ENCODE data around the gene BRD4.

The BRD4 gene

DNA sequence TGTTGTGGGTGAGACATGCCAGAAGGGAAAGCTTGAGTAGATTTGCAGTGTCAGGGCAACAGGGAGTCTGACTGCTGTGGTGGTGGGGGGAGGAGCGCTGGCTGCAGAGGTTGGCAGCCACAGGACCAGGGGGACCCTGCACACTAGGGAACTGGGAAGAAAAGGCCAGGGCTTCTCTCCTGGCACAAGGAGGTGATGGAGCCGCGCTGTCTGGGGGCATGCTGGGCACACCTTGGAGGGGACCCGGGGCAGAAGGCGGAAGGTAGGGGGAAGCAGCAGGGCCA, 86.2 kb downstream of the BRD4 start:
- no peak overlapping the region for H3K27ac ChIP-seq
- TF ChIP-seq, protein P1, sequence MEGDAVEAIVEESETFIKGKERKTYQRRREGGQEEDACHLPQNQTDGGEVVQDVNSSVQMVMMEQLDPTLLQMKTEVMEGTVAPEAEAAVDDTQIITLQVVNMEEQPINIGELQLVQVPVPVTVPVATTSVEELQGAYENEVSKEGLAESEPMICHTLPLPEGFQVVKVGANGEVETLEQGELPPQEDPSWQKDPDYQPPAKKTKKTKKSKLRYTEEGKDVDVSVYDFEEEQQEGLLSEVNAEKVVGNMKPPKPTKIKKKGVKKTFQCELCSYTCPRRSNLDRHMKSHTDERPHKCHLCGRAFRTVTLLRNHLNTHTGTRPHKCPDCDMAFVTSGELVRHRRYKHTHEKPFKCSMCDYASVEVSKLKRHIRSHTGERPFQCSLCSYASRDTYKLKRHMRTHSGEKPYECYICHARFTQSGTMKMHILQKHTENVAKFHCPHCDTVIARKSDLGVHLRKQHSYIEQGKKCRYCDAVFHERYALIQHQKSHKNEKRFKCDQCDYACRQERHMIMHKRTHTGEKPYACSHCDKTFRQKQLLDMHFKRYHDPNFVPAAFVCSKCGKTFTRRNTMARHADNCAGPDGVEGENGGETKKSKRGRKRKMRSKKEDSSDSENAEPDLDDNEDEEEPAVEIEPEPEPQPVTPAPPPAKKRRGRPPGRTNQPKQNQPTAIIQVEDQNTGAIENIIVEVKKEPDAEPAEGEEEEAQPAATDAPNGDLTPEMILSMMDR (IDR thresholded peaks at IDR 0.05; ENCODE audit: low read depth, low read length) = no peak
- H3K36me3 ChIP-seq = peaks cover 82% of the 10 kb centered on the region
- H3K9me3 ChIP-seq (ENCODE audit: severe bottlenecking) = no peaks in the 10 kb centered on the region
- no peak for DNase-seq
- no peak overlapping the region for H3K4me3 ChIP-seq (ENCODE audit: low read depth, low read length)
- no peaks in the 10 kb centered on the region for H3K27me3 ChIP-seq (ENCODE audit: insufficient read depth, low read depth, severe bottlenecking)

- no peak overlapping the region for H3K27ac ChIP-seq
- TF ChIP-seq, protein P1 (IDR thresholded peaks at IDR 0.05; ENCODE audit: low read depth, low read length) = no peak
- peaks cover 83% of the 10 kb centered on the region for H3K36me3 ChIP-seq
Observed at GRCh38 chr19:15245370-15246197, 86.8 kb downstream of the BRD4 start.

GRCh38 chr19:15244808-15245207, 87.5 kb downstream of the BRD4 start:
- no peak overlapping the region for H3K27ac ChIP-seq
- no peak for DNase-seq
- no peaks in the 10 kb centered on the region for H3K9me3 ChIP-seq (ENCODE audit: severe bottlenecking)
- no peak overlapping the region for H3K4me3 ChIP-seq (ENCODE audit: low read depth, low read length)
- TF ChIP-seq, protein P1 (IDR thresholded peaks at IDR 0.05; ENCODE audit: low read depth, low read length) = no peak
- H3K27me3 ChIP-seq (ENCODE audit: insufficient read depth, low read depth, severe bottlenecking) = no peaks in the 10 kb centered on the region
- peaks cover 85% of the 10 kb centered on the region for H3K36me3 ChIP-seq

More at GRCh38 chr19:15245370-15246197, 86.8 kb downstream of the BRD4 start:
- no peaks in the 10 kb centered on the region for H3K9me3 ChIP-seq (ENCODE audit: severe bottlenecking)
- DNase-seq = no peak
- H3K27me3 ChIP-seq (ENCODE audit: insufficient read depth, low read depth, severe bottlenecking) = no peaks in the 10 kb centered on the region
- H3K4me3 ChIP-seq (ENCODE audit: low read depth, low read length) = no peak overlapping the region

DNA sequence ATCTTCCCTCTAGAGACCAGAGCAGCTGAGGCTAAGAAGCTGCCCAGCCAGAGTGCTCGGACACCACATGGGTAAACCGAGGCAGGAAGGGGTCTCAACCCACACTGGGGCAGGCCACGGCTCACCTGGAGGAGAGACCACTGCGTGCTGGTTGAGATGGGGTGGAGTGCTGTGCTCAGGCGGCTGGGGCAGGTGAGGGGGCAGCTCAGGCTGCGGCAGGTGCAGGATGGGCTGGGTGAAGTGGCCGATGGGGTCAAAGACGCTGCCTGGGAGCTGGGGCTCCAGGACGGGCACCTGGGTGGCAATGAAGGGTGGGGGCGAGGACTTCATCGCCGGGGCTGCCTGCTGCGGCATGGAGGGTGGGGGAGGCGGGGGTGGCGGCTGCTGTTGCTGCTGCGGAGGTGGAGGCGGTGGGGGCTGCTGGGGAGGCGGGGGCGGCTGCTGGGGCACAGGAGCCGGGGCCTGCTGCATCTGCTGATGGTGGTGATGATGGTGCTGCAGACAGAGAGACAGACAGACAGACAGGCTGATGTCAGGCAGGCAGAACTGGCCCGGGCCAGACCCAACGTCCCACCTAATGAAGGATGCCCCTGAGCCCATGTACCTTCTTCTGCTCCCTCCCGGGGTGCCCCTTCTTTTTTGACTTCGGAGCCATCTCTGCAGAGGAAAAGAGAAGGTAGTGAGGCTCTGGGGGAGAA, 88.1 kb downstream of the BRD4 start:
- Histone ChIP-seq H3K27me3 (ENCODE audit: insufficient read depth, low read depth, severe bottlenecking) (no peaks in the 10 kb centered on the region), H3K36me3 (peaks cover 85% of the 10 kb centered on the region), H3K27ac (no peak overlapping the region), H3K9me3 (ENCODE audit: severe bottlenecking) (no peaks in the 10 kb centered on the region), H3K4me3 (ENCODE audit: low read depth, low read length) (no peak overlapping the region)
- TF ChIP-seq, protein P1 (IDR thresholded peaks at IDR 0.05; ENCODE audit: low read depth, low read length) = no peak
- no peak for DNase-seq

- peaks cover 85% of the 10 kb centered on the region for H3K36me3 ChIP-seq
- no peak overlapping the region for H3K27ac ChIP-seq
- no peaks in the 10 kb centered on the region for H3K27me3 ChIP-seq (ENCODE audit: insufficient read depth, low read depth, severe bottlenecking)
- H3K4me3 ChIP-seq (ENCODE audit: low read depth, low read length) = no peak overlapping the region
- no peak for DNase-seq
- H3K9me3 ChIP-seq (ENCODE audit: severe bottlenecking) = no peaks in the 10 kb centered on the region
- TF ChIP-seq, protein P1 (IDR thresholded peaks at IDR 0.05; ENCODE audit: low read depth, low read length) = no peak
Observed at GRCh38 chr19:15243236-15243957, 88.9 kb downstream of the BRD4 start.

Measured in WERI-Rb-1 (cell line).